ENCODE measurements around the gene MLLT1. TPM values are rescaled to one million over a fixed set of nuclear protein-coding genes. Genes with fewer than 3 reads are reported as not detected.

MLLT1 gene
- total RNA-seq, 1 donor, result 16.6 TPM

DNA sequence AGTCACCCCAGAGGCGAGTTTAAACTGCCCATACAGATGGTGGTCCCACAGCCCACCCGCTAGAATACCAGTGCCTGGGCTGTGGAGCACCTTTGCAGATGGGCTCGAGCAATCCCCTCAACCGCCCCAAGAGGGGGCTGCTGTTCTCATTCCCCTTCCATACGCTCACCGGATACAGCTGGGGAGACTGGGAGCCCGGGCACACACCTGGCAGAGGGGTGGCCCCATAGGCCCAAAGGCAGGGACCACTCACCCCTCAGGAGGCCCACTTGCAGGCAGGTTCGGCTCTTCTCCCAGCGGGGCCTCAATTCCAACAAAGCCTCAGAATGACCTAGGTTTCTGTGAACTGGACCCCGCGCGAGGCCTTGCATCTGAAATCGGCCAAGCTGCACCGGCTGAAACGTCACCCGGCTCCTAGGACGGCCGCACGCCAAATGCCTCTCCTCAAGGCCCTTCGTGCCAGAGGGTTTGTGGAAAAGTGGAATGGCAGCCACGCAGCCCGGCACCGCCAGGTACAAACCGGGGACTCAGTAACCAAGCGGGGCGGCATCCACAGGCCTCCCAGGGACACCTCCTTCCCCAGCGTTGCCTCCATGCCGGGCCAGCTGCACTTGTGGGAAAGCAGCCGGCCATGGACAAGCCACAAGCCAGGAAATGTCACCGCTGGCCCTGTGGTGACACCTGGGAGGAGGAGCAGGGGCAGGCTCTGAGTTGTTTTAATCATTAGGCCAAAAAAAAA, 18.7 kb downstream of the MLLT1 start:
- TF ChIP-seq, protein P1, sequence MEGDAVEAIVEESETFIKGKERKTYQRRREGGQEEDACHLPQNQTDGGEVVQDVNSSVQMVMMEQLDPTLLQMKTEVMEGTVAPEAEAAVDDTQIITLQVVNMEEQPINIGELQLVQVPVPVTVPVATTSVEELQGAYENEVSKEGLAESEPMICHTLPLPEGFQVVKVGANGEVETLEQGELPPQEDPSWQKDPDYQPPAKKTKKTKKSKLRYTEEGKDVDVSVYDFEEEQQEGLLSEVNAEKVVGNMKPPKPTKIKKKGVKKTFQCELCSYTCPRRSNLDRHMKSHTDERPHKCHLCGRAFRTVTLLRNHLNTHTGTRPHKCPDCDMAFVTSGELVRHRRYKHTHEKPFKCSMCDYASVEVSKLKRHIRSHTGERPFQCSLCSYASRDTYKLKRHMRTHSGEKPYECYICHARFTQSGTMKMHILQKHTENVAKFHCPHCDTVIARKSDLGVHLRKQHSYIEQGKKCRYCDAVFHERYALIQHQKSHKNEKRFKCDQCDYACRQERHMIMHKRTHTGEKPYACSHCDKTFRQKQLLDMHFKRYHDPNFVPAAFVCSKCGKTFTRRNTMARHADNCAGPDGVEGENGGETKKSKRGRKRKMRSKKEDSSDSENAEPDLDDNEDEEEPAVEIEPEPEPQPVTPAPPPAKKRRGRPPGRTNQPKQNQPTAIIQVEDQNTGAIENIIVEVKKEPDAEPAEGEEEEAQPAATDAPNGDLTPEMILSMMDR (IDR thresholded peaks at IDR 0.05; ENCODE audit: insufficient read depth, low read length), result peak; percentile 63
- H3K4me3 ChIP-seq (ENCODE audit: low read depth, low read length), result no peak overlapping the region
- no peak for DNase-seq (ENCODE audit: low read depth)

DNA sequence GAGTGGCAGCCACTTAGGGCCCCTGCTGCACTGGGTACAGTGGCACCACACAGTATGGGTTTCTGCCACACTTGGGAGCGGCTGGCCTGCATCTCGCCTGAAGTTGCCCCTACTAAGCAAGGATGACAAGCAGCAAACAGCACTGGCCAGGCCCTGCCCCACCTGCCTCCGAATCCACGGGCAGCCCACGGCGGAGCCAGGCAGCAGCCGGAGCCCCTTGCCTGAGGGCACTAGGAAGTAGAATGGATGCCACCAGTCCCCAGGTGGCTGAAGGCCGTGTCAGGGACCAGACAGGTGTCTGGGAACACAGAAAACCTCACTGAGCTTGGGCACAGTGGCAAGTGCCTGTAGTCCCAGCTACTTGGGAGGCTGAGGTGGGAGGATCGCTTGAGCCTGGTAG, 19.4 kb downstream of the MLLT1 start:
- no peak for DNase-seq (ENCODE audit: low read depth)
- no peak overlapping the region for H3K4me3 ChIP-seq (ENCODE audit: low read depth, low read length)
- TF ChIP-seq, protein P1 (IDR thresholded peaks at IDR 0.05; ENCODE audit: insufficient read depth, low read length), result no peak

DNA sequence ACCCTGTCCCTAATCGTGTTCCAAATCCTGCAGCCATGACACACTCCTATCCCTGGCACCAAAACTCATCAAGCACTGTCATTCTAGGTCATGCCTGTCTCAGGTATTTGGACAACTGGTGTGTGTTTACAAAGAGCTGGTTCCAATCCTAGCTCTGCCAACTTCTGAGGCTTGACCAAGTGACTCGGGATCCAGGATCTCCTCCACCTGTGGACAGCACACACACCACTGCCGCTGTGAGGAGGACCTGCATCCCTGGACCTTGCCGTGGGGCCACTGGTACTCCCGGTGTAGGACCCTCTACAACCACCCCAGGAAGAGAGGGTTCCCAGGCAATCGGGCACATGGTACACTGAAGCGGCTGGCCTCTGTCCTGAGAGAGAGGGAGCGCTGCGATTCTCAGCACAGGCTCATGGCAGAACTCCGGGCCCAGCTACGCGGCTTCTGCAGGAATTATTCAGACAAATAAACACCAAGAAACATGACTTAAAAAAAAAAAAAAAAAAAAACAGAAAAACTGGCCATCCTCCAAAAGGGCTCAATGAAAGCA, 20.4 kb downstream of the MLLT1 start:
- DNase-seq (ENCODE audit: low read depth), result peak; percentile 38
- TF ChIP-seq, protein P1 (IDR thresholded peaks at IDR 0.05; ENCODE audit: insufficient read depth, low read length), result no peak
- no peak overlapping the region for H3K4me3 ChIP-seq (ENCODE audit: low read depth, low read length)

DNA sequence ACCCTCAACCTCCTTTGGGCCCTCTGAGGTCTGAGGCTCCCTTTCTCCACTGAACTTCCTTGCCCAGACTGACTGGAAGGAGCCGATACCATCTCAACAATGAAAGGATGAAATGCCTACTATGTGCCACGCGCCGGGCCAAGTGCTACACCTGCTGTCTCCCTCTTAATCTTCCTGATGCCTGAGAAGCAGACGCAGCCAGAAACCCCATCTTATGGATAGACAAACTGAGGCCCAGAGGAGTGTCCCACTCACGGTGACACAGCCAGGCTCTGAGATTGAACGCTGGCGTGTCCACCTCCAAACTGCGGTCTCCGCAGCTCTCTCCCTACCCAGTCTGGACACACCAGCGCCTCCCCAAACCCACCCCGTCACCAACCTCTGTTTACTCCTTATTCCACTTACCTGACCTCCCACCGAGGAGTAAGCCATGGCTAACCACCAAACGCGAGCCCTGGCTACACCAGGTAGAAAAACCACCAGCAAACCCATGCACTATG, 20.9 kb downstream of the MLLT1 start:
- no peak overlapping the region for H3K4me3 ChIP-seq (ENCODE audit: low read depth, low read length)
- TF ChIP-seq, protein P1 (IDR thresholded peaks at IDR 0.05; ENCODE audit: insufficient read depth, low read length), result no peak
- no peak for DNase-seq (ENCODE audit: low read depth)

DNA sequence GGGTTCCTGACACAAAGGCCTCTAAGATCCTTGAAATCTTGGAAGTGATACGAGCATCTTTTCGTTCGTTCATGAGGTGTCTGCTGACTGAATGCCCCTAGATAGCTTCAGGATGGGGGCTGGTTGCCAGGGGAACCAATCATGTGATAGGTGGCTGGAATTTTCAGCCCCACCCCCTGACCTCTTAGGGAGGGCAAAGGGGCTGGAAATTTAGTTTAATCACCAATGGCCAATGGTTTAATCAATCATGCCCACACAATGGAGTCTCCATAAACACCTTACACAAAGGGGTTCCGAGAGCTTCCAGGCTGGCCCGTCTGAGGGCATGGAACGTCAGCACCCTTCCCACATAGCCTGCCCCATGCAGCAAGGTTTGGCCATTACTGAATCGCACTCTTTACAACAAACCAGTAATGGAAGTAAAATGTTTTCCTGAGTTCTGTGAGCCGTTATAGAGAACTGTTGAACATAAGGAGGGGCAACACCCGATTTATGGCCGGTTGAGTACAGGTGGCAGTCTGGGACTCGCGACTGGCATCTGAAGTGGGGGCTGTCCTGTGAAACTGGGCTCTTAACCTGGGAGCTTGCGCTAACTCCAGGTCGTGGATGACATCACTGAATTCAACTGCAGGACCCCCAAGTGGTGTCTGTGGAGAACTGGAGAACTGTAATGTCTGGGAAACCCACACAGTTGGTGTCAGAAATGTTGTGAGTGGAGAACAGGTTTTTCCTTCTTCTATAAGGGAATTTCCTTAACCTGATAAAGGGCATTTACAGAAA, 25.6 kb downstream of the MLLT1 start:
- no peak for DNase-seq (ENCODE audit: low read depth)
- TF ChIP-seq, protein P1 (IDR thresholded peaks at IDR 0.05; ENCODE audit: insufficient read depth, low read length), result no peak

DNA sequence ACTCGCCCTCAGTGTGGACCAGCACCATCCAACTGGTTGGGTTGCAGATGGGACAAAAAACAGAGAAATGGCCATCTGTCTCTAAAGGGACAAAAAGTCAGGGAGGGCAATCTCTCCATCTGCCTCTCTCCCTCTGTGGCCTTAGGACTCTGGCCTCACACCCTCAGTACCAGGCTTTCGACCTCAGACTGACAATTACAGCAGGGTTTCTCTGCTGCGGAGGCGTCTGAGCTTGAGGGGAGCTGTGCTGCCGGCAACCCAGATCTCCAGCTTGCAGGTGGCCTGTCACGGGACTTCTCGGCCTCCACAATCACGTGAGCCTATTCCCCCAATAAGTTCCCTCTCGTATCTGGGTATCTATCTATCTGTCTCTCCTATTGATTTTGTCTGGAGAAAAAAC, 27.7 kb downstream of the MLLT1 start:
- no peak for DNase-seq (ENCODE audit: low read depth)
- TF ChIP-seq, protein P1 (IDR thresholded peaks at IDR 0.05; ENCODE audit: insufficient read depth, low read length), result no peak
- no peak overlapping the region for H3K4me3 ChIP-seq (ENCODE audit: low read depth, low read length)

More for the DNA sequence above, 25.6 kb downstream of the MLLT1 start:
- no peak overlapping the region for H3K4me3 ChIP-seq (ENCODE audit: low read depth, low read length)
